ENCODE measurements around the gene PEAK1. TPM values are rescaled to one million over a fixed set of nuclear protein-coding genes. Genes with fewer than 3 reads are reported as not detected.

The PEAK1 gene
- total RNA-seq, 1 experiment from 2014 or later = 18.4 TPM

GRCh38 chr15:77247116-77247515, 172.8 kb downstream of the PEAK1 start:
- no peaks in the 10 kb centered on the region for H3K9me3 Mint-ChIP-seq (ENCODE audit: unreplicated experiment)
- intact Hi-C loops (cut with micrococcal nuclease; ENCODE audit: unreplicated experiment) = no loop called here
- DNase-seq = no peak
- Histone ChIP-seq H3K27me3 (replicated peaks; ENCODE audit: control insufficient read depth, insufficient read depth, low read length) (no peaks in the 10 kb centered on the region), H3K9me3 (no peaks in the 10 kb centered on the region), H3K4me1 (no peaks in the 10 kb centered on the region), H3K36me3 (ENCODE audit: control insufficient read depth, insufficient read depth, low read length) (no peaks in the 10 kb centered on the region), H3K4me3 (ENCODE audit: low read depth, low read length) (no peak overlapping the region)
- H3K27me3 Mint-ChIP-seq (ENCODE audit: insufficient read depth, unreplicated experiment) = no peaks in the 10 kb centered on the region
- H3K4me3 Mint-ChIP-seq (ENCODE audit: unreplicated experiment) = no peak overlapping the region
- H3K4me1 Mint-ChIP-seq (ENCODE audit: low read depth, unreplicated experiment) = no peaks in the 10 kb centered on the region
- CTCF ChIA-PET = no interaction called here
- no TSS peak for BruUV-seq (replicated peaks)
- TF ChIP-seq CTCF (IDR thresholded peaks at IDR 0.05; ENCODE audit: insufficient read depth in 1 of 2, low read depth in 1 of 2, low read length in 1 of 2, severe bottlenecking in 1 of 2, unreplicated experiment in 1 of 2) = no peak
- H3K36me3 Mint-ChIP-seq (ENCODE audit: insufficient read depth, unreplicated experiment) = no peaks in the 10 kb centered on the region
- POLR2A ChIA-PET = no interaction called here
- no peak overlapping the region for H3K27ac Mint-ChIP-seq (ENCODE audit: unreplicated experiment)

GRCh38 chr15:77243716-77244401, 176.0 kb downstream of the PEAK1 start:
- DNase-seq = no peak
- no peaks in the 10 kb centered on the region for H3K36me3 ChIP-seq (ENCODE audit: control insufficient read depth, insufficient read depth, low read length)
- Mint-ChIP-seq H3K36me3 (ENCODE audit: insufficient read depth, unreplicated experiment) (no peaks in the 10 kb centered on the region), H3K9me3 (ENCODE audit: unreplicated experiment) (no peaks in the 10 kb centered on the region), H3K4me3 (ENCODE audit: unreplicated experiment) (no peak overlapping the region), H3K4me1 (ENCODE audit: low read depth, unreplicated experiment) (no peaks in the 10 kb centered on the region), H3K27me3 (ENCODE audit: insufficient read depth, unreplicated experiment) (no peaks in the 10 kb centered on the region), H3K27ac (ENCODE audit: unreplicated experiment) (no peak overlapping the region)
- ChIA-PET POLR2A (no interaction called here), CTCF (interaction anchor here (0.6 kb wide), 1 partner anchor 613 kb away, joined by 4 read pairs; no protein-coding TSS in a partner anchor)
- TF ChIP-seq CTCF (IDR thresholded peaks at IDR 0.05; ENCODE audit: insufficient read depth in 1 of 2, low read depth in 1 of 2, low read length in 1 of 2, severe bottlenecking in 1 of 2, unreplicated experiment in 1 of 2) = no peak
- H3K4me1 ChIP-seq = no peaks in the 10 kb centered on the region
- intact Hi-C loops (cut with micrococcal nuclease; ENCODE audit: unreplicated experiment) = no loop called here
- H3K4me3 ChIP-seq (ENCODE audit: low read depth, low read length) = no peak overlapping the region
- no TSS peak for BruUV-seq (replicated peaks)
- H3K27me3 ChIP-seq (replicated peaks; ENCODE audit: control insufficient read depth, insufficient read depth, low read length) = no peaks in the 10 kb centered on the region
- H3K9me3 ChIP-seq = no peaks in the 10 kb centered on the region

- Histone ChIP-seq H3K36me3 (ENCODE audit: control insufficient read depth, insufficient read depth, low read length) (no peaks in the 10 kb centered on the region), H3K4me1 (no peaks in the 10 kb centered on the region), H3K27me3 (replicated peaks; ENCODE audit: control insufficient read depth, insufficient read depth, low read length) (no peaks in the 10 kb centered on the region), H3K4me3 (ENCODE audit: low read depth, low read length) (no peak overlapping the region), H3K9me3 (no peaks in the 10 kb centered on the region)
- no peaks in the 10 kb centered on the region for H3K9me3 Mint-ChIP-seq (ENCODE audit: unreplicated experiment)
- H3K27ac Mint-ChIP-seq (ENCODE audit: unreplicated experiment) = no peak overlapping the region
- intact Hi-C loops (cut with micrococcal nuclease; ENCODE audit: unreplicated experiment) = no loop called here
- H3K4me1 Mint-ChIP-seq (ENCODE audit: low read depth, unreplicated experiment) = no peaks in the 10 kb centered on the region
- H3K4me3 Mint-ChIP-seq (ENCODE audit: unreplicated experiment) = no peak overlapping the region
- POLR2A ChIA-PET = no interaction called here
- no peaks in the 10 kb centered on the region for H3K27me3 Mint-ChIP-seq (ENCODE audit: insufficient read depth, unreplicated experiment)
- H3K36me3 Mint-ChIP-seq (ENCODE audit: insufficient read depth, unreplicated experiment) = no peaks in the 10 kb centered on the region
- BruUV-seq (replicated peaks) = no TSS peak
- no peak for TF ChIP-seq CTCF (IDR thresholded peaks at IDR 0.05; ENCODE audit: insufficient read depth in 1 of 2, low read depth in 1 of 2, low read length in 1 of 2, severe bottlenecking in 1 of 2, unreplicated experiment in 1 of 2)
- no peak for DNase-seq
- CTCF ChIA-PET = no interaction called here
Observed at GRCh38 chr15:77243135-77243534, 176.8 kb downstream of the PEAK1 start.
